ENCODE results near the gene MYO10.
"Not testable (repeated sequence)": the region's sequence is repeated elsewhere in the genome, so short reads cannot be mapped to it uniquely, and the experiment has no call there.

The MYO10 gene

DNA sequence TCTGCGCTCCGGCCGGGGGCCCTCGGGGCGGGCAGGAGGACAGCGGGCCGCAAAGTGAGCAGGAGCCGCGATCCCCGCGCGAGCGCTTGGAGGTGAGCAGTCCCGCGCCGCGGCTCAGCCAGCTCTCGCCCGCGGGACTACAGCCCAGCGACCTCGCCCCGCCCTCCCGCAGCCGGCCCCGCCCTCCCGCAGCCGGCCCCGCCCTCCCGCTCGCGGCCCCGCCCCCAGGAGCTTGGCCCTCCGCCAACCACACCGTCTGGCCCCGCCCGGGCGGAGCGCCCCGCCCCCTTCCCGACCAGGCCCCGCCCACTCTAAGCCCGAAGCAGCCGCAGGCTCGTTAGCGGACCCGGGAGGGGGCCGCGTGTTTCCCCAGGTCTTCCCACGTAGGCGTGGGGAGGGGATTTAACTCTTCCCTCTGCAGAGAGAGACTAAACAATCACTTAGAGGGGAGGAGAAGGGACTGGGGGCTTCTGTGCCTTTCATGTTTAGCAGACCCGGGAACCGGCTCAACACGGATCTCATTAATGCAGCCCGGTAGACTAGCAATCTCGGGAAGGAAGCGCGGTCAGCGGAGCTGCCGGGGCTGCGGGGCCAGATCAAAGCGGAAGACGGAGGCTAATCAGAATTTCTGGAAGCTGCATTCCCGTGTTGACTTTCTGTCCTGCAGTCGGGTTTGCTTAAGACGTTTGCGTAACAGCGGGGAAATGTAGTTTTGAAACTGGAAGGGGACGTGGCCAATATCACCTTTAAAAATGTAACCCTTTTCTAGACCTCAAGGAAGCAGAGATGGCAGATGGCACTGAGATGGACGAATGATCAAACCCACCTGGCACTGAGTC is at the start of gene MYO10:
MYO10 (minus strand) TSS at position 139 of the 839 bp plus-strand sequence. CDS start 480 bp downstream, outside the sequence.
- peak; percentile 70 for DNase-seq

DNA sequence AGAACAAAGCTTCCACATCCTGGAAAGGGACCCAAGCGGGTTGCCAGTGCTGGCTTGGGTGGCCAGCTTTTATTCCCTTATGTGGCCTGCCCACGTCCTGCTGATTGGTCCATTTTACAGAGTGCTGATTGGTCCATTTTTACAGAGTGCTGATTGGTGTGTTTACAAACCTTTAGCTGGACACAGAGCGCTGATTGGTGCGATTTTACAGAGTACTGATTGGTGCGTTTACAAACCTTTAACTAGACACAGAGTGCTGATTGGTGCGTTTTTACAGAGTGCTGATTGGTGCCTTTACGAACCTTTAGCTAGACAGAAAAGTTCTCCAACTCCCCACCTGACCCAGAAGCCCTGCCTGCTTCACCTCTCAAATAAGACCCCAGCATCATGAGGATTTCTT is 49.2 kb upstream of the MYO10 start:
- DNase-seq = not testable (repeated sequence)

DNA sequence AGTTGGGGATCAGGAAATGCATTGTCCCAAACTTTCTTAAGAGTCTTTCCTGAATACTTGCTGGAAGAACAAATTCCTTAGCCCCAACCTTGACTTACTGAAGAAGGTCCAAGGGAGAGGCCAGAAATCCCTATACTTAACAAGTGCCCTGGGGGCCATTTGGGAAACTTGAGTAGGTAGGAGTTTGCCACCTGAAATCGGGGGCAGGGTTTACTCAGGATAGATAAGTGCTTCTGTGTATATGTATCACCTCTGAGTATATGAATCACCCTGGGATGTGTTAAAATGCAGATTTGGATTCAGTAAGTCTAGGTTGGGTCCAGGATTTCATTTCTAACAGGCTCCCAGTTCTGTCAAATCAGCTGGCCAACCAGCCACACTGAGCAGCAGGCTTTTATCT is 47.9 kb upstream of the MYO10 start:
- no peak for DNase-seq

DNA sequence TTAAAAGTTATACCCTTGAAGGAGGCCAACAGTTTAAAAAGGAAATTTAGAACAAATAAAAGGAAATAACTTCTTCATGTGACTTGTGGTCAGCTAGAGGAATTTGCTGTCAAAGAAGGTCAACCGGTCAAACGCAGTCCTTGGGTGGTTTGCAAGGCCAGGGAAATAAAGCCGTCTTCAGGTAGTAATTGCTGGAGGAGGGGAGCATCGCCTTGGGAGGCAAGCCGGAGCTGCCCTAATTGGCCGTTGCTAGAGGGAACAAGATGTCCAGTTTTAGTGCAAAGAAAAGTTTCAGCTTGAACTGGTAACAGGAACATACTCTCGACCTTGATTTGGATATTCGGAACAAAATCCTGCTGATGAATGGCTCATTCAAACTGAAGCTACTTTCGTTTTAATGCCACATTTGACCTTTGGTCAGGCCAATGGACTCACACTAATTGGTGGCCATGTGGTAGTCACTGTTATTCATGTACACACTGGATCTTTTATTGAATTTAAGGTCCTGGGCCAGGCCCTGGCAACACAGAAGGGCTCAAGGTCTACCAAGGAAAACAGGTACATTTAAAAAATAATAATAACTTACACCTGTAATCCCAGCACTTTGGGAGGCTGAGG is 47.0 kb upstream of the MYO10 start:
- DNase-seq = no peak

DNA sequence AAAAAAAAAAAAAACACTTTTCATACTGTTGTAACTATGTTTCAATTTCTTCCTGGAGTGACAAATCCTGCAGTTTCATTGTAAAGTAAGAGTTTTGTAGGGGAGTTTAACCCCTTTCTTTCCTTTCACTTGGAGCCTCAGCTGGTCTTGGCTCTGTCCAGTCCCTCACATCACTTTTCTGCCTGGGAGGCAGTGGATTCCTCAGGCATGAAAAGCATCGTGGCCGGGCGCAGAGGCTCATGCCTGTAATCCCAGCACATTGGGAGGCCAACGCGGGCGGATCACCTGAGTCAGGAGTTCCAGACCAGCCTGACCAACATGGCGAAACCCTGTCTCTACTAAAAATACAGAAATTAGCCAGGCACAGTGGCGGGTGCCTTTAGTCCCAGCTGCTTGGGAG is 45.6 kb upstream of the MYO10 start:
- DNase-seq = no peak

DNA sequence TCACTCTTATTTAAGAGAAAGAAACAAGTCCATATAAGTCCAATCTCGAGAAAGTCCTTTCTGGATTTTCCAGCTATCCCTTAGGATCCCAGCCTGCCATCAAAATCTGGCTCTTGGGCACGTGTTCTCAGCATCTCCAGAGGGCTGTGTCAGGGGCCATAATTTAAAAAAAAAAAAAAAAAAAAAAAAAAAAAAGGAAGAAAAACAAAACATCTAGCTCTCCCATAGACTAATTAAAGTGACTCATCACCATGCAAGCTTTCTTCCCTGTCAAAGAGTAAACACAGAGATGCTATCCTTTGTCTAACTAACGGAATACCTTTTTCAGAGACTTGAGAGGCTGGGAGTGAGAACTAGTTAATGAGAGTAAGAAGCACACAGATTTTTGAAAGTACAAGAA is 44.9 kb upstream of the MYO10 start:
- no peak for DNase-seq

DNA sequence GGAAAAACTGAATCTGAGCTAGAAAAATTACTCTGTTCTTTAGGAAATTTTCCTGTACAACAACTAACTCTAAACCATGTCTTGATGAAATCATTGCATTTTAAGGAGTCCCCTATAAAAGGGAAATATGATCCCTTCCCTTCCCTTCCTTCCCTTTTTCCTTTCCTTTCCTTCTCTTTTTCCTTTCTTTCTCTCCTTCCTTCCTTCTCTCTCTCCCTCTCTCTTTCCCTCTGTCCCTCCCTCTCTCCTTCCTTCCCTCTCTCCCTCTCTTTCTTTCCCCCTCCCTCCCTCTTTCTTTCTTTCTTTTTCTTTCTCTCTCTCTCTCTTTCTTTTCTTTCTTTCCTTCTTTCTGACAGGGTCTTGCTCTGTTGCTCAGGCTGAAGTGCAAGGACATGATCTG is 42.2 kb upstream of the MYO10 start:
- no peak for DNase-seq

DNA sequence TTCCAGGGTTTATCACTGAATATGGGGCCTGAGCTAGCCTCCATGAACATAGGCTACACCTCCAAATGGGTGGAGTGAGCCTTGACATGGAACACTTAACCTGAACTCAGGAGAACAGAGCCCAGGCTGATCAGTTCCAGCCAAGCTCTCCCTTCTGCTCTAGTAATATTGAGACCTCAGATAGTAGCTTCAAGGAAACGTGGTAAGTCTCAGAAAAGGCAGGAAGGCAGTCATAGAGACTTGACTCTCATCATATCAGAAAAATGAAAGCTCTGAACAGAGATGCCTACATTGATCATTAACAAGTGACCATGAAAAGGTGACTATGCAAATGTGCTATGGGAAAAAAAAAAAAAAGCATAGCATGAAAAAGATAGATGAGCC is 40.5 kb upstream of the MYO10 start:
- no peak for DNase-seq

DNA sequence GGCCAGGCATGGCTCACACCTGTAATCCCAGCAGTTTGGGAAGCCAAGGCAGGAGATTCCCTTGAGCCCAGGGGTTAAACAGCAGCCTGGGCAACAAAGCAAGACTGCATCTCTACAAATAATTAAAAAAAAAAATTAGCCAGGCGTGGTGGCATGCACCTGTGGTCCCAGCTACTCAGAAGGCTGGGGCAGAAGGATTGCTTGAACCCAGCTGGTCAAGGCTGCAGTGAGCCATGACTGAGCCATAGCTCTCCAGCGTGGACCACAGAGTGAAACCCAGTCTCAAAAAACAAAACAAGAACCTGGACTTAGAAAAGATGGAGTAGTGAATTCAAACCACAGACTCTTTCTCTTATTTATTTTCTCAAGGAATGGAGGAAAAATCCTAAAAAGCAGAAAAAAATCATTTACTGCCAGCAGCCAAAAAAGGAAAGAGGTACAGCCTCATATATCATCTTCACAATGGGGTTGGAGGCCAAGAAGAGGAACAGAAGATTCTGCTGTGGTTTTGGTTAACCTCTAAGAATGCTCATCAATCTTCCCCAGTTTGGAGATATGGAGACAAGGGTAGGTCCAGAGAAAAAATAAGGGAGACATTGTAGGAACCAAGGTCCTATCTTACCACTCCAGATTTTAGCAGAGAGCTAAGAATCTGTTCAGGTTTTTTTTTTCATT is 40.0 kb upstream of the MYO10 start:
- DNase-seq = no peak

DNA sequence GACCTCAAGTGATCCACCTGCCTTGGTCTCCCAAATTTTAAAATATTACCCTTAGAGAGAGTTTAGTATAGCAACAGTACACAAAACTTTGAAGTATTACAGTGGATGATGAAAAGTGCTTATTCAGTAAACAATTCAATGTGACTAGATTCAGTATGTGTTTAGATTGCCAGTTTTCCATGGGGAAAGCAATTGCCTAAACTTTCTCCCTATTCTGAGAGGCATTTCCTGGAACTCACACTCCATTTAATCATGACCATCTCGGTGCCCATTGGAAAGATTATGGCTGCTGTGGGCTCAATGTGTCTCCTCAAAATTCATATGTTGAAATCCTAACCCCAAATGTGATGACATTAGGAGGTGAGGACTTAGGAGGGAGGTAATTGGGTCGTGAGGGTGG is 38.9 kb upstream of the MYO10 start:
- DNase-seq = no peak

DNA sequence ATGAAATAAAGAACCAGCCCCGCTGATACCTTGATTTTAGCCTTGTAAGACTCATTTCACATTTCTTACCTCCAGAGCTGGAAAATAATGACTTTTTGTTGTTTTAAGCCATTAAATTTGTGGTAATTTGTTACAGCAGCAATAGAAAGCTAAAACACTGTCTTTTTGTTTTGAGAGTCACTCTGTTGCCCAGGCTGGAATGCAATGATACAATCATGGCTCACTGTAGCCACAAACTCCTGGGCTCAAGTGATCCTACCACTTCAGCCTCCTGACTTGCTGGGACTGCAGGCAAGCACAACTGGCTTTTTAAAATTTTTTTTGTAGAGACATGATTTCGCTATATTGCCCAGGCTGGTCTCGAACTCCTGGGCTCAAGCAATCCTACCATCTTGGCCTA is 34.7 kb upstream of the MYO10 start:
- DNase-seq = no peak

DNA sequence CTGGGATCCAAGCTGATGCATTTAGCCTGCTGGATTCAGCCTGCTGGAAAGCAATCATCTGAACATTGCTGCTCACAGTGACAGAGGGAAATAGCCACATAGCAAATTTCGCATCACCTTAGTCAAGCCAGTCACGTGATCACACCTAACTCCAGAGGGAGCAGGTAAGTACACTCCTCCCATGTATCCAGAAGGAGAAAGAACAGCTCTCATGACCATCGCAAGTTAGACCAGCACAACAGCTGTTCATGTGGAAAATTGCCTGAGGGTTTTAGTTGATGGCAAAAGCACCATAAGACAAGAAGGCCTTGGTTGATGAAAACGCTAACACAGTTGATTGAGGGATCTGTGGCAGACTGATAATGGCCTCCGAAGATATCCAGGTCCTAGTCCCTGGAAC is 34.2 kb upstream of the MYO10 start:
- DNase-seq = no peak

DNA sequence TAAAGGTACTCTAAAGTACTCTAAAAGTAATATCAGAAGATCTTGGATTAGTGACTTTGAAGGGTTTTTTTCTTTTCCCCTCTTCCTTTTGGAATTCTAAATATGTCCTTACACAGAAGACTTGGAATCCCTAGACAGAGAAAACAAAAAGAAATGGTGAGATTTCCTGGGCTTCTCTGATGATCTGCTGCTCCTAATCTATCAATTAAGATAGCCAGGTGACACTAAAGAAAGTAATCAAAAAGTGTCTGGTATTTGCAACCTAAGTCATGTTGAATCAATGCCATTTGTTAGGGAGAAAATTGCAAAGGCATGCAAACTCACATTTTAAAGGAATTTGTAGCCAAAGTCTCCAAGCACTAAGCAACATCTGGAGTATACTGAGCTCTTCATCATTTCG is 29.5 kb upstream of the MYO10 start:
- no peak for DNase-seq

DNA sequence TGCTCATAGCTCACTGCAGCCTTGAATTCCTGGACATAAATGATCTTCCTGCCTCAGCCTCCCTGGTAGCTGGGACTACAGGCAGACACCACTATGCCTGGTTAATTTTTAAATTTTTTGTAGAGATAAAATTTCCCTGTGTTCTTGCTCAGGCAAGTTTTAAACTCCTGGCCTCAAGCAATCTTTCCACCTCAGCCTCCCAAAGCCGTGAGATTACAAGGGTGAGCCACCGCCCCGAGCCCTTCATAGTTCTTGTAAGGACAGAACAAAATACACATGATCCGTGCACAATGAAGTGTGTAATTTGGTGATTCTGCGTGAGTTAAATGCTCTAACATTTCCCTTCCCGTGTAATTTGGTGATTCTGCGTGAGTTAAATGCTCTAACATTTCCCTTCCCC is 27.7 kb upstream of the MYO10 start:
- DNase-seq = no peak

DNA sequence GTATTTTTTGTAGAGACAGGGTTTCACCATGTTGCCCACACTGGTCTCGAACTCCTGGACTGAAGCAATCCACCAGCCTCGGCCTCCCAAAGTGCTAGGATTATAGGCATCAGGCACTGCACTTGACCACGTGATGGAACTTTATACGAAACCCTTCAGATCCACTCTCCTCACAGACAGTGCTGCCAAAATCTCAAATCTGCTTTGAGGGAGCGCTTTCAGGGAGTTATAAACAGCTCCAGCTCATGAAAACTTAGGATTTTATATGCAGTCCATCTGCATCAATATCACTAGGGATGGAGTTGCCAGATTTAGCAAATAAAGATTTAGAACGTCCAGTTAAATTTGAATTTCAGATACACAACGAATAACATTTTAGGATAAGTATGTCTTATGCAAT is 25.0 kb upstream of the MYO10 start:
- no peak for DNase-seq

DNA sequence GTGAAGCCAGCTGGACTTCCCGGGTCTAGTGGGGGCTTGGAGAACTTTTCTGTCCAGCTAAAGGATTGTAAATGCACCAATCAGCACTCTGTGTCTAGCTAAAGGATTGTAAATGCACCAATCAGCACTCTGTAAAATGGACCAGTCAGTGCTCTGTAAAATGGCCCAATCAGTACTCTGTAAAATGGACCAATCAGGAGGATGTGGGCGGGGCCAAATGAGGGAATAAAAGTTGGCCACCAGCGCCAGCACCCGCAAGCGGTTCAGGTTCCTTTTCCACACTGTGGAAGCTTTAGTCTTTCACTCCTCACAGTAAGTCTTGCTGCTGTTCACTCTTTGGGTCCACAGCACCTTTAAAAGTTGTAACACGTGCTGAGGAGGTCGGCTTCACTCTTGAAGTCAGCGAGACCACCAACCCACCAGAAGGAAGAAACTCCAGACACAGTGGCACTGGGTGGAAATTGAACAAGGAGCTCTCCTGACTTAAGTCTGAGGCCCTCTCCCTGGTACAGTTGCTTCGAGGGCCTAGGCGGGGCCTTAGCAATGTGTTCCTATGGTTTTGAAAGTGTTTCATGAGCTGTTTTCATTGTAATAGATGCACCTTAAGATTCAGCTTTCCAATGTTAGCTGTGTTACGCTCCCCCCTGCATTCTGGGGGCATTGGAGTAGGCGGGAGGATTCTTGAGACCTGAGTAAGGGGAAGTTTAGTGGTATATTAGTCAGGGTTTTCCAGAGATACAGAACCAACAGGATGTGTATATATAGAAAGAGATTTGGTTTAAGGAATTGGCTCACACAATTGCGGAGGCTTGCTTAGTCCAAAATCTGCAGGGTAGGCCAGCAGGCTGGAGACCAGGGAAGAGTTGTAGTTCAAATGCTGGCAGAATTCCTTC is 21.5 kb upstream of the MYO10 start:
- no peak for DNase-seq

DNA sequence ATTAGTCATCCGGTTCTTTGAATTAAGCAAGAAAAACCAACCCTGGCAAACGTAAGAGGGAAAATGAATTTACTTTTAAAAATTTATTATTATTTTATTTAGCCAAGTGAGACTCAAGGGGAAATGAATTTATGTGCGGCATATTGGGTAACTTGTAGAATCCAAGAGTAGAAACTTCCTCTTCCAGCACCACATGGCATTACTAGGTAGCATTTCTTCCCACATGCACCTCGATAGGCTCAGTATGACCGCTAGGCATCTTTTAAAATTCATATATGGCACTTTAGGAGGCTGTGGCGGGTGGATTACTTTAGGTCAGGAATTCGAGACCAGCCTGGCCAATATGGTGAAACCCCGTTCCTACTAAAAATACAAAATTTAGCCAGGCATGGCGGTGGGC is 17.6 kb upstream of the MYO10 start:
- DNase-seq = no peak

DNA sequence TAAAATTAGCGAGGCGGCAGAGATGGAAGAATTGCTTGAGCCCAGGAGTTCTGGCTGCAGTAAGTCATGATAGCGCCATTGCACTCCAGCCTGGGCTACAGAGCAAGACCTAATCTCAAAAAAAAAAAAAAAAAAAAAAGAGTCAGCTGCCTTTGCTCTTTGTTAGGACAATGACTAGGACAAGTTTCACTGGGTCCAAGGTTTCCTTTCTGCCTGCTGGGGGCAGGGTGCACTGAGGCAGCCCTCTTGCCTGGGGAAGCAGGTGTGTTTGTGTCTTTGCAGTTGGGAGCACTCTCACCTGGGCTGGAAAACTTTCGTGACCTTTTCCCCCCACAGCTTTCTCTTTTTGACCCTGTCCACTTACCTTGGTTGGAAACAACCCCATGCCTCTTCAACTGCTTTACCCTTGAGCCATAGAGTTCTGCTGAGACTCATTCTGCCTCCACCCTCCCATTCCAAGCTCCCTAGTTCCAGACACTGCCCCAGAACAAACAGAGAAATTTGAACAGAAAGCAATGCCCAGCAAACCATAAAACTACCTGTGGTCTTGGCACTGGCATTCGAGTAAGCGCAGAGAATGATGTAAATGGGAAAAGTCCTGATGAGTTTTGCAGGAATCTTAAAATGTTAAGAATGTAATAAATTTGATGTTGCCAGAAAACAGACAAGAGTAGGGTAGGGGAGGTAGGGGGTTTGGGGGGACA is 17.0 kb upstream of the MYO10 start:
- no peak for DNase-seq

DNA sequence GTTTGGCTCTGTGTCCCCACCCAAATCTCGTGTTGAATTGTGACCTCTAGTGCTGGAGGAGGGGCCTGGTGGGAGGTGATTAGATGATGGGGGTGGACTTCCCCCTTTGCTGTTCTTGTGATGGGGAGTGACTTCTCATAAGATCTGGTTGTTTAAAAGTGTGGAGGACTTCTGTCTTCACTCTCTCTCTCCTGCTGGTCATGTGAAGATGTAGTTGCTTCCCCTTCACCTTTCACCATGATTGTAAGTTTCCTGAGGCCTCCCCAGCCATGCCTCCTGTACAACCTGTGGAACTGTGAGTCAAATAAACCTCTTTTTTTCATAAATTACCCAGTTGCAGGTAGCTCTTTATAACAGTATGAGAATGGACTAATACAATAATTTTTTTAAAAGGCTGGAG is 10.6 kb upstream of the MYO10 start:
- DNase-seq = no peak

DNA sequence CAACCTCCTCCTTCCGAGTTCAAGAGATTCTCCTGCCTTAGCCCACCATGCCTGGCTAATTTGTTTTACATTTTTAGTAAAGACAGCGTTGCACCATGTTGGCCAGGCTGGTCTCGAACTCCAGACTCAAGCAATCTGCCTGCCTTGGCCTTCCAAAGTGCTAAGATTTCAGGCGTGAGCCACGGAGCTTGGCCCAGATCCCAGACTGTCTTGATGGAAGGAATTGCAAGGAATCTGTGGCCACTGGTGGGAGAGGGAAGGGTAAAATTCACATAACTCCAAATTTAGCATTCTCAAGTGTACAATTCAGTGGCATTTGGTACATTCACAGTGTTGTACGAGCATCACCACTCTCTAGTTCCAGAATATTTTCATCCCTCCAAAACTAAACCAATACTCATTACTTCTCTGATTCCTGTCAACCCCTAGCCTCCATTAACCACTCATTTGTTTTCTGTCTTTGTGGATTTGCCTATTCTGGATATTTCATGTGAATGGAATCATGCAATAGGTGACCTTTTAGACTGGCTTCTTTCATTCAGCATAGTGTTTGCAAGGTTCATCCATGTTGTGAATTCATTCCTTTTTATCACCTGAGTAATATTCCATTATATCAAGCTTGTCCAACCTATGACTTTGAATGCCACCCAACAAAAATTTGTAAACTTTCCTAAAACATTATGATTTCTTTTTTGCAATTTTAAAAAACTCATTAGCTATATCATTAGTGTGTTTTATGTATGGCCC is 8.9 kb upstream of the MYO10 start:
- DNase-seq = no peak

DNA sequence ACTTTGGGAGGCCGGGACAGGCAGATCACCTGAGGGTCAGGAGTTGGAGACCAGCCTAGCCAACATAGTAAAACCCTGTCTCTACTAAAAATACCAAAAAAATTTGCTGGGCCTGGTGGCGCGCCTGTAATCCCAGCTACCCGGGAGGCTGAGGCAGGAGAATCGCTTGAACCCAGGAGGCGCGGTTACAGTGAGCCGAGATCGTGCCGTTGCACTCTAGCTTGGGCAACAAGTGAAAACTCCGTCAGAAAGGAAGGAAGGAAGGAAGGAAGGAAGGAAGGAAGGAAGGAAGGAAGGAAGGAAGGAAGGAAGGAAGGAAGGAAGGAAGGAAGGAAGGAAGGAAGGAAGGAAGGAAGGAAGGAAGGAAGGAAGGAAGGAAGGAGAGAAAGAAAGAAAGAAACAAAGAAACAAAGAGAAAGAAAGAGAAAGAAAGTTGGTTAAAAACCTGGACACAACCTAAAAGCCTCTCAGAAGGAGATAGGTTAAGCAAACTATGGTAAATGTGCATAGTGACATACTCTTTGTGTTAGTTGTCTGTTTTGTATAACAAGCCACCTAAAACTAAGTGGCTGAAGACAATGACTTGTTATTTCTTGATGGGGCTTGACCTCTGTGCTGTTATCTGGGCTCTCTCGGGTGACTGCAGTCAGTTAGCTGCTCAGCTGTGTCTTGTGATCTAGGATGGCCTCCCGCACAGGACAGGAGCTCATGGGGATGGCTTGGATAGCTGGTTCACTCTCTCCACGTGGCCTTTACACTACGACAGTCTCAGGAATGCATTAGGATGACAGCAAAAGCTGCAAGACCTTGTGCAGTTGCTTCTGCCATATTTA is 8.0 kb upstream of the MYO10 start:
- DNase-seq = no peak

Data from NCI-H2029 (cell line).